NCI-H748 (cell line): Measurements from ENCODE around the gene SSTR5.
A peak's percentile ranks its signal among the peaks of the same experiment; 100 is the strongest.

ENCODE experiments used
- DNase-seq: peaks from one replicate; lab custom pipeline; 2025; ENCODE audit not compliant: unreplicated experiment; lab: John Stamatoyannopoulos, UW

SSTR5 gene

DNA sequence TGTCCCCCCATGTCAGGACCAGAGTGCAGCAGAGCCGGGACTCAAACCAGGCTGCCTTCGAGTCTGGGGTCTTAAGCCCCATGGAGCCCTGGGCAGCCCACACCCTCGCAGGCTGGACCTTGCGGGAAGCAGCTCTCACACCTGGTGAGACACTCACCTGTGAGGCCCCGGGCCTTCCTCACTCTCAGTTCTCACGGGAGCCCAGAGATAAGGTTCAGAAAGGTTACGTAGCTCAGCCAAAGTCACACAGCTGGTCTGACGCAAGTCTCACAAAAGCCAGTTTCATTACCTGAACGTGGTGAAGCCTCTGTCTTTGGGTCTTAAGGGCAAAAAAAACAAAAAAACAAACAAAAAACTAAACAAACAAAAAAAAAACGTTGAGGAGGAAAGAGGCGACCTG, 32.8 kb upstream of the SSTR5 start:
- DNase-seq, result no peak

DNA sequence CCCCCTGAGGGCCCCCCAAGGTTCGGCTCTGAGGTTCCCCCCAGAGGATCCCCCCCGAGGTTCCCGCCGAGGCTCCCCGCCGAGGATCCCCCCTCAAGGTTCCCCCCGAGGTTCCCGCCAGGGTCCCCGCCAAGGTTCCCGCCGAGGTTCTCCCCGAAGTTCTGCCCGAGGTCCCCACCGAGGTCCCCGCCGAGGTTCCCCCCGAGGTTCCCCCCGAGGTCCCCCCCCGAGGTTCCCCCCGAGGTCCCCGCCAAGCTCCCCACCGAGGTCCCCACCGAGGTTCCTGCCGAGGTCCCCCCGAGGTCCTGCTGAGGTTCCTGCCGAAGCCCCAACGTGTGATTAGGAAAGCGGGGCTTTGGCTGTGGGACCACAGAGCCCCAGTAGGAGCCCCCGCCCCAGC, 32.2 kb upstream of the SSTR5 start:
- no peak for DNase-seq

DNA sequence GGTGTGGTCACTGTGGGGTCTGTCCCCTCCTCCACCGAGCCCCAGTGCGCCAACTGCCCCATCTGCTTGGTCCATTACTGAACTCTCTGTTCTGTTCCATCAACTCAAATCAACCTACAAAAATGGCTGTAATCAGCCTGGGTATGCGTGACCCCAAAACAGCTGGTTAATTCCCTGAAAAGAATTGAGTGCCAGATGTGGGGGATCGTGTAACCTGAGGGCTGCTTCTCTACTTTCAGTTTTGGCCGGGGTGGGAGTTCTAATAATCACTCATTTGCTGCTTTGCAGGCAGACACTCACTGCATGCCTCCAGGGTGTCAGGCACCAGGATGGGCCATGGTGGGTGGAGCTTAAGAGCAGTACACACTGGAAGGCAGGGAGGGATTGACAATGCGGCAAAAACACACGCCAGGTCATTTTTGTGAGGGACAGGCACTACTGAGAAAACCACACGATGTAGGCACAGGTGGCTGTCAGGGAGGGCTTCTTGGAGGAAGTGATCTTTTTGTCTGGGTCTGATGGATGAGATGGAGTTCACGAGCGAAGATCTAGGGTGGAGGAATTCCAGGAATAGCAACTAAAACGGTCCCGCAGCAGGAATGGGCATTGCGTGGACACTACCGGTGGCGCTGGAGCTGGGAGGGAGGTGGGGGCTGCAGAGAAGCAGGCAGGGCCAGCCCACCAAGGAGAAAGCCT, 30.4 kb upstream of the SSTR5 start:
- DNase-seq, result no peak

DNA sequence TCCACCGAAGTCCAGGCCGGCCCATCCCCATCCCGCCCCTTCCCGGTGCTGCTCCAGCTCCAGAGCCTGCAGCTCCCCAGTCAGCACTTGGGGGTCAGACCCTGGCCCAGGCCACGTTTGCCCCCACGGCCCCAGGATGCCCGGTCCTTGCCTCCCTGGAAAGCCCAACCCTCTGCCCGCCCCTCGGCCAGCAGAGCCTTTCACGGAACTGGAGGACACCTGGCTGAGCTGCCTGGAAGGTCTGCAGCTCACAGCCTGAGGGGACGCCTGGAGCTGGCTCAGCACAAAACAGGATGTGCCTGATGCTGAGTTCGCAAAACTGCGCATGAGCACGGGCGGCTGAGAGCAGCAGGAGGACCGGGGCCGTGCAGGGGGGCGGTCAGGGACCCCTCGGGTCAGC, 29.7 kb upstream of the SSTR5 start:
- DNase-seq, result peak; percentile 60

DNA sequence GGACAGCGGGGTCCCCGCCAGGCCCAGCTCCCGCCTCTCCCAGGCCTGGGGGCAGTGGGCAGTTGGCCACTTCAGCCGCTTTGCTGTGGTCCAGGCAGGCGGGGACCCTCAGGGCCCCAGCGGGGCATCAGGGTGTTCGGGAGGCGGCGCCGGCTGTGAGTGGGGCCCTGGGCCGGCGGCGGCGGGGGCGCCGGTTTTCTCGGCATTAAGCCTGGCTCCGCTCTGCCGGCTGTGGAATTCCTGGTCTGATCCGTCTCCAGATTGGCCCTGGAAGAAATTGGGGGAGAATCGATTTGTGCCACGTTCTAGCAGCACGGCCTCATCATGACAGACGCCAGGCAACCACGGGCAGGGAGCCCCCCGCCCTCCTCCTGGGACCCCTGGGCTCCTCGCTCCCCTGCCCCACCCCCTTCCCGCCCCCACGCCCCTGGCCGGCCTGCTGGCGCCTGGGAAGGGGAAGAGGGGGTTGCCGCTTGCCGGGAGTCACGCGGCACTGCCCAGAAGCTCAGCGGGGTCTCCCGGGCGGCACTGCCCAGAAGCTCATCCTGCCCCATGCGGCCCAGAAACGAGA, 28.6 kb upstream of the SSTR5 start:
- no peak for DNase-seq

DNA sequence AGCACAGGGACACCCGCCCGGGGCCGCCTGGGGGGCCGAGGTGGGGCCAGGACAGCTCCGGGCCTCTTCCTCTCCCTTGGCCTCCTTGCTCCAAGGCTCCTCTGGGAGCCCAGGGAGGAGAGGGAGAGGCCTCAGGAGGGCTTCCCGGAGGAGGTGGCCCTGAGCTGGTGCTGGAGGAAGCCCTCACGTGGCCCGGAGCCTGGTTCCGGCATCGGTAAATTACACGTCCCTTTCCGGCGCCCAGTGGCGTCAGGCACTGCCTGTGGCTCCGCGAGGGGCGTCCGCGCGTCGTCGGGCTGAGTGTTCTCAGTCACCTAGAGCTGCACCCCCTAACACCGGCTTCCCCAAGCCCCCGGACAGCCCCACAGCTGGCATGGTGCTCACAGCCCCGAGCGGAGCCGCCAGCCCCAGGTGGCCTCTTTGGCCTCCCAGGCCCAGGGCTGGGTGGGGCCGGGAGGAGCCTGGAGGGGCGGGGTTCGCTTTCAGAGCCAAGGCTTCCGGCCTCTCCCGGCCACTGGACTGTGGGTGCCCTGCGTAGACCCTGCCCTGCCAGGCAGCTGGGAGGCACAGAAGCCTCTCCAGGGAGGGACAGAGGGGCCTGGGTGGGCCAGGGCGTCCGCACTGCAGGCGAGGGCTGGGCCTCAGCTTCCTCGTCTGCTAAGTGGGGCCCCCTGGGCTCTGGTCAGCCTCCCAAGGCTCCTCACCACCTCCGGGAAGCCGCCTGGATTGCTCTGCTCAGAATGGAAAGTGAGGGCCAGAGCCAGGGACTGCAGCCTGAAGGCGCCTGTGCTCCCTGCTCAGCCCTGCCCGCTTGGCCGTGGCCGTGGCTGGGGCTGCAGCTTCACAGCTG, 27.9 kb upstream of the SSTR5 start:
- peak; percentile 19 for DNase-seq

DNA sequence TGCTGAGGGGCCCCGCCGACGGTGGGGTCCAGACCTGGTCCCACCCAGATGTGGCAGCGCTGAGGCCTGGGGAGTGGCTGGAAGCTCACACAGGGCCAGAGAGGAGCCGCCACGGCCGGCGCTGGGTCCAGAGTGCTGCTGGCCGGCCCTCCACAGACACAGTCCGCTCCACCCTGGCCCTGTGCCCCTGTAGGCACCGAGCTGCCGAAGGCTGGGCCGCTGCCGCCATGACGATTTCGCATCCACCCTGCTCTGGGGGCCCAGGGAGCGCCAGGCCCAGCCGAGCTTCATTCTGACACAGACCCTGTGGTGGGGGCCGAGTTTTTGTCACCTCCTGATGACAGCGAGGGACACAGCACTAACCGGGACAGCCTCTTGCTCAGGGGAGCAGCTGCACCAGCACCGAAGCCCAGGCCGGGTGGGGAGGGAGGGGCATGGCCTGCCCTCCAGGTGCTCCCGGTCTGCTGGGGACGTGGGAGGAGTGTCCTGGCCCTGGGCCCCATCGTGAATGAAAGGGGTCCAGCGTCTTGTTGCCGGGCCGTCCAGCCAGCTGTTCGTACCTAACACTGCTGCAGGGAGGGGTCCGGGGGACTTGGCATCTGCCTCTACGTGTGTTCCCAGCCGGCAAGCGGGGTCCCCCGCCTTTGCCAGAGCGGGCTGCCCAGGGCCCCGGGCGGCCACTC, 27.1 kb upstream of the SSTR5 start:
- no peak for DNase-seq

DNA sequence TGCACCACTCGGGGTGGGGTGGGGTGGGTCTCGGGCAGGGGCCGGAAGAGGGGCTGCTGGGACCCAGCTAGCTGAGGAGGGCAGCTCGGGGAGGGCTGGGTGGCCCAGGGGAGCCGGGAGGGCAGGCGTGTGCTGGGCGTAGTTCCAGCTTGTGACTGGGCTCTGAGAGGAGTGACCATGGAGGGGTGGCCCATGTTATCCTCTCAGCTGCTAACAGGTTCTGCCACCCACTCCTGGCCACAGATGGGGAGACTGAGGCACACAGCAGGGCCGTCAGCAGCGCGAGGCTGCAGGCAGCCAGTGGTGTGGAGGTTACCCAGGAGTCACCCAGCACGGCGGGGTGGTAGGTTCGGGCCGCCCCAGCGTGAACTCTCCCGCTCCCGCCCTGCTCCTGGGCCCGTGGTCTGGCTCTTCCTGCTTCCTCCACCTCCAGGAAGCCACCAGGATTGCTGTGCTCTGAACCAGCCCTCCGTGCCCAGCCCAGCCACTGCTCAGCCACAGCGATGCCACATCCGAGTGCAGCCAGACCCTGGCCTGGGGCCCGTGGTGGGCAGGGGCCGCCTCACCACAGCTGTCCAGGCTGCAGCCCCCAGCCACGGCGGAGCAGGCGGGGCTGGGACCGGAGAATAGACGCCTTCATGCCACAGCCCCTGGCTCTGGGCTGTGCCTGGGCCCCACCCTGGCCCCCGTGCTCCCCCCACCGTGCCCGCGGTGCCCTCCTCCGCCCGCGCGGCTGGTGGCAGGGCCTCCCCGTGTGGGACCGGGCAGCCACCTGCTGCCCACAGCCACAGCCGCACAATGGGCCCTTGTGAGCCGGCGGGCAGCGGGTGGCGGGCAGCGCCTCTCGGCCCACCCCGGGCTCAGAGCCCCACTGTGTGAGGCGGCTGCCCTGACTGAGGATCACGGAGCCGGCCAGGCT, 26.3 kb upstream of the SSTR5 start:
- no peak for DNase-seq

DNA sequence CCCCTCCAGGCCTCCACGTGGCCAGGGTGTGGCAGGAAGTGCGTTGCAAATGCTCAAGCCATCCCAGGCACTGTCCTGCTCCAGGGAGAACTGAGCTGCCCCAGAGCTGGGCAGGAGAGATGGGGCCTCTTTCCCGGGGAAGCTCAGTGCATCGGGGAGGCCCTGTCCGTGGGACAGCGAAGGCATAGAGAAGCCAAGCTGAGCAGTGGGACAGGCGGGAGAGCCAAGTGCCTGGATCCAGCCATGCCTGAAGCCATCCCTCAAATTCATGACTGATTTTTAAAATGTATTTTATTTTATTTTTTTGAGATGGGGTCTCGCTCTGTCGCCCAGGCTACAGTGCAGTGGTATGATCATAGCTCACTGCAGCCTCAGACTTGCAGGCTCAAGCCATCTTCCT, 25.4 kb upstream of the SSTR5 start:
- no peak for DNase-seq

DNA sequence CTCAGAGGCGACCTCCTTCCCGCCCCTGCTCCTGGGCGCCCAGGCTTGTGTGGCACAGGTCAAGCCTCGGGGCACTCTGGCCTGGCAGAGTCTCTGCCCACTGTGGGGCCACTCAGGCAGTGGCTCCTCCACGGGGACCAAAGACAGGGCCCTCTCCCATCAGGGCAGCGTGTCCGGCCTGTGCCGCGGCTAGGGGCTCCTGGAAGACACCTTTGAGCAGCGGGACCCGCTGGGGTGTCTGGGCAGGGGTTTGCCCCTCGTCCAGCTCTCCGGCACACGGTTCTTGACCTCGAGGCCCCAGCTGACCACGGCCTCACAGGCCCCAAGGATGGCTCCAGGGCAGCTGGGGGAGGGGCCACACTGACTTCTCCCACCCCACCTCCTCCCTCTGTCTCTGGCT, 24.7 kb upstream of the SSTR5 start:
- DNase-seq, result no peak

DNA sequence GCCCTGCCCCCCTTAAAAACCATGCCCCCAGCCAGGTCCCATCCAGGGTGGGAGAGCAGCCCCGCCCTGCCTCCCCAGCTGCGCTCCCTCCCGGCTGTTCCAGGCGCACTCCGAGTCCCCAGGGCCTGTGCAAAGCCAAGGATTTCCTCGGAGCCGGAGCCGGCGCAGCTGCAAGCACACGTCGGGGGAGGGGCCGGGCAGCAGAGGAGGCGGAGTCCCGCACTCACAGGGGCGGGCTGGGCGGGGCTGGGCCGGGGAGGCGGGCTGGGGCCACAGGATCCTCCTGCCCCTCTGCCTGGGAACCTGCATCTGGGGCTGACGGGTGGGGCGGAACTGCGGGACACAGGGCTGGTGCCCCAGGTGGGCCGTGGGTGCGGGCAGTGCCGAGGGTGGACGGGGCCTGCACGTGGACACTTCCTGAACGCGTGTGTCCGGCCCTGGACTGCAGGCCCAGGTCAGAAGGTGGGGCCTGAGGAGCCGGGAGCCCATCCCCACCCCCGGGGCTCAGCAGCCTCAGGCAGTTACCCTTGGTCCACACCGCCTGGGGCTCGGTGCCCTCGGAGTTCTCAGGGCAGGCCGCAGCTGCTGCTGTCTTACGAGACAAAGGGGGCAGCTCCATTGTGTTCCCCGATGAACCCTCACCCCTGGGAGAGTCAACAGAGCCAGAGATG, 24.0 kb upstream of the SSTR5 start:
- DNase-seq, result peak; percentile 25

DNA sequence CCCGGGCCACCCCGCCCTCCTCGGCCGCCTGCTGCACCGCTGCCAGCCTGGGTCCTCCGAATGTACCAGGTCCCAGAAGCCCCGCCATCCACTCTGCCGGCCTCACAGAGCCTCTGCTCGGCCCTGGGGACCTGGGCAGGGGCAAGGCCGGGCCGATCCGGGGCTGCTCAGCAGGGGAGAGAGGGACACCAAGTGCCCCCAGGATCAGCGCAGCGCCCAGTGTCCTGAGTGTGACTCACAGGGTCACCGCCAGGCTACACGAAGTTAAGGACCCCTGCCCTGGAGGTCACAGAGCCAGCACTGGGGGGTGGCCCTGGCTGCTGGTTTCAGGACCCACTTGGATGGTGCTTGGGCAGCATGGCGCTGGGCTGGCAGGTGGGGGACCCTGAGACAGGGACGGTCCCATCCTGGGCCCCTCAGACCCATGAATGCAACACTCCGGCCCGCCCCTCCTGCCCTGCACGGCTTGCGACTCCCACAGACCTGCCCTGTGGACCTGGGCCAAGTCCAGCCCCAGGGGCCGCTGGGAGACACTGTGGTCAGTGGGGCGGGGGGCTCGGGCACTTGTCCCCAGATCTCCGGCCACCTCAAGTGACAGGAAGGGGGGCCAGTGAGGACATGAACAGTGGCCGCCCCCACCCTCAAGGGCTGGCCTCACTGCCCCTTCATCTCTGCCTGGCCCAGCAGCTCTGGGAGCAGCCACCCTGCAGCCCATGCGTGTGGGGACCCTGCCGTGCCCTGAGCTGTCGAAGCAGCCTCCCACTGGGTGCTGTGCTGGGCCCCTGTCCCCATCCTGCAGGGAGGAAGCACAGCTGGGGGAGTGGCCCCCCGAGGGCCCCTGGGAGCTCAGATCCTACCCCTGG, 23.2 kb upstream of the SSTR5 start:
- no peak for DNase-seq

DNA sequence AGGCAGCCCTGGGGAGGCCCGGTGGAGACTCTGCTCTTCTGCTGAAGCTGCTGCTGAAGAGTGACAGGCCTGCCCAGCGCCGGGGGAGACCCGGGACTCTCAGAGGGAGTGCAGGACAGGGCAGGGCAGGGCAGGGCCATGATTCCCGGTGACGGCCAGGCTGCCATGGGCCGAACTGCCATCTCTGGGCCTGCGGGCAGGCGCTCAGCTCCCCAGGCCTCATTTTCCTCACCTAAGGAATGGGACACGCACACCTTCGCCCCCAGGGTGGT, 22.6 kb upstream of the SSTR5 start:
- DNase-seq, result no peak

DNA sequence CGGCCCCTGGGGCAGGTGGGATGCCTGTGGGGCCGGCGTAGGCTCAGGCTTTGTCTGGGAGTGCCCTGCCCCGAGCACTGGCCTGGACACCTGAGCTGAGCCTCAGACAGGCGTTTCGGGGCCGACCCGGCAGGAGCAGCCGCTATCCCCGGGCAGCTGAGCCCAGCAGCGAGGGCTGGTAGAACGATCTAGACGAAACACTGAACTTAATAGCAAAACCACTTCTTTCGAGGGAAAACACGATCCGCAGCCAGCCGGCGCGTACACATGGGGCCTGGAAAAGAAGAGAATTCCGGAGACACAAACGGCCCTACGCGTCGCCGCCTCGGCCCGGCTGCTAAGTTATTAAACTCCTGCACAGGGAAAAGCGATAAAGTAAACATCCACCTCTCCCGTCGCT, 22.0 kb upstream of the SSTR5 start:
- DNase-seq, result no peak

DNA sequence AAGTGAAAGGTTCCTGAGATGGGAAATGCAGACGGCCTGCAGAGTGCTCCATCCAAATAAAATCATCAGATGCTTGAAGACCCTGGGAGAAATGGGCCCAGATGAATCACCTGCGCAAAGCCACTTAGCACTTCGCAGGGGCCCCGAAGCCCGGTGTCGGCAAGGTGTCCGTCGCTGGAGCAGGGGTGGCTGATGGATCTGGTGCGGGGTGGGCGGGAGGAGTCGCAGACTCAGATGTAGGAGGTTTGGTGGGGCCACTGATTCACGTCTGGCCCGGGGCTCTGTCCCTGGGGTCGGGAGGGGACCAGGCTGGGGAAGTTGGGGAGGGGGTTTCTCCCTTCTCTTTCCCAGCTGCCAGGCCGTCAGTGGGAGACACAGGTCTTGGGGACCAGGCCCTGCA, 21.6 kb upstream of the SSTR5 start:
- no peak for DNase-seq

DNA sequence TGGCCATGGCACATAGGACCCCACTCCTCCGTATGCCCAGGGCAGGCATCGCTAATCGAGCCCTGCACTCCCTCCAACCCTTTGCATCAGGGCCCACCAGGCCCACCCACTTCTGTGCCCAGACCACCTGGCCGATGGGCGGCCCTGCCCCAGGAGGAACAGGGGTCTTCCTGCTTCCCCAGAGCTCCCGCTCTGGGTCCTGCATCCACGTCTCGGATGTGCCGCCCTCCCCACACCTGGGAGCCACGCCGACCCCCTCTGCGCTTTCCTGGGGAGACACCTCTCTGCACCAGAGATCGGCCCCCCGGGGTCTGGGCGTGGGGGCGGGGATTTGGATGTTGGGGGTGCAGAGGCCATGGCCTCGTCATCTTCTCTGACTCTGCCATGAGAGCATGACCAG, 21.1 kb upstream of the SSTR5 start:
- DNase-seq, result no peak

DNA sequence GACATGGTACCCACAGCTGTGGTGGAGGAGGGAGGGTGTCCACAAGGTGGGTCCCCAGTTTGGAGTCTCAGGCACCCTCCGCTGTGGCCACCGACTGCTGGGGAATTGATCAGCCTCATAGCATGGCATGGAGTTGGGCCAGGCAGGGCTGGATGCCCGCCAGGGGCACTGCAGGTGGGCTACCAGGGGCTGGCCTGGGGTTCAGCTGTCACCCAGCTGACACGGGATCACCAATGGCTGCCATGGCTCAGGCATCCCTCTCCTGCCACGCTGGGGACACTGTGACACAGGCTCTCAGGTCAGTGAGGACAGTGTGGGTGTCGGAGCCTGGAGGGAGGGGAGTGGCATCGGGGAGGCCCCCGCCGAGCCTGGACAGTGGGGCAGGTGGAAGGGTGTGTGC, 19.8 kb upstream of the SSTR5 start:
- DNase-seq, result no peak

DNA sequence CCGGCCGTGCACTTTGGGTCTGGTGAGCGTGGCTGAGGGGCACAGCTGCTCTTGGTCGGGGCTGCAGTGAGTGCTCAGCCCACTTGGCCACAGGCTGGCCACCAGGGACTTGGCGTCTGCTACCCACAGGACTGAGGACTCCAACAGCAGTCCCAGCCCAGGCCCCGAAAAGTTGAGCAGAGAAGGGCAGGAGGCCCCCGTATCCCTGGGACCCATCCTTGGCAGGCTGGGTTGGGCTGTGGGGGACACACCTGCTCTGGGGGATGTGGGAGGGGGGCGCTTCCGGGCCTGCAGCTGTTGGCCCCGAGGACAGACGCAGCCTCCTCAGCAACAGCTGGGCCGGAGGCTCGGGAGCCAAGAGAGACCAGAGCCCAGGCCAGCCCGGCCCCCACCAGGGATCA, 19.4 kb upstream of the SSTR5 start:
- DNase-seq, result no peak

DNA sequence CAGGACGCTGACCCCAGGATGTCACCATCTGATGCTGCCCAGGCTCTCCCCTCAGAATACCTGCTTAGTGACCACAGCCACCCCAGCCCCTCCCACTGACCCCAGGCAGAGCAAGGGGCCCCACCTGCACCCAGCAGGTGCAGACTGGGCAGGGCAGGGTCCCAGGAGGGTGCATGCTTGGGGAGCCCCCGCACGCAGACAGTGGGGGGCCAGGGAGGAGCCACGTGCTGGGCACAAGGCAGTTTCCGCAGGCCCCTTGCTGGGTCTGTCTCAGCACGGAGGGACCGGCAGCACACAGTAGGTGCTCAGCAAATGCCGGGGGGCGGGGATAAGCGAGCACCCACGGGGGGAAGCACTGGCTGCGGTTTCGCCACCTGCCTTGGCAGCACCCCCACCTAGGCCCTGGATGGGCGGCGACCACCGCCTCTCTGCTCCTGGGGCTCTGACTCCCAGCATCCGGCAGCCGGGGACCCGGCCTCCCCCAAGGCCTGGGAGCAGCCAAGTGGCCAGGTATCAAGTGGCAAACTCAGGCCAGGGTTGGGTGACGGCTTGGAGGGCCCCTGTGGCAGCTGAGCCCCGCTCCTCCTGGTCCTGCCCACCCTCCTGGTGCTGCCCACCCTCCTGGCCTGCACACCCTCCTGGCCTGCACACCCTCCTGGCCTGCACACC, 18.7 kb upstream of the SSTR5 start:
- no peak for DNase-seq
